ENCODE results near the gene B4GALT3. TPM values are rescaled to one million over a fixed set of nuclear protein-coding genes. Genes with fewer than 3 reads are reported as not detected.

The B4GALT3 gene
- total and polyA plus RNA-seq, 9 of the 15 experiments (the other 6 are each of a cell fraction or from before 2014, with no cell fraction given) = 31.2 to 103 (median 46.1) TPM

GRCh38 chr1:161201836-161202712, 24.8 kb upstream of the B4GALT3 start, which contains the start of gene NDUFS2 (continued):
- peak; percentile 94 for TF ChIP-seq POLR2G (IDR thresholded peaks at IDR 0.05; ENCODE audit: low read depth, low read length)
- no peak for TF ChIP-seq PRDM10 (IDR thresholded peaks at IDR 0.05; ENCODE audit: partially characterized antibody)
- no peak for TF ChIP-seq MCM3 (IDR thresholded peaks at IDR 0.05)
- peak; percentile 89 for TF ChIP-seq ETV1 (tag; conservative IDR thresholded peaks at IDR 0.05; ENCODE audit: low read depth)
- no peak for TF ChIP-seq ZNF696 (CRISPR knock-in tag; conservative IDR thresholded peaks at IDR 0.05)
- peak; percentile 90; the same call in 1 of the 2 replicates for TF ChIP-seq TFAP4 (CRISPR knock-in tag; IDR thresholded peaks at IDR 0.05; ENCODE audit: borderline replicate concordance)
- TF ChIP-seq TBP (optimal IDR thresholded peaks at IDR 0.05; ENCODE audit: low read depth, low read length) = peak; percentile 92
- TF ChIP-seq NCOR1 (IDR thresholded peaks at IDR 0.05) = no peak
- no peak for TF ChIP-seq THAP12 (CRISPR knock-in tag; IDR thresholded peaks at IDR 0.05)
- TF ChIP-seq NKRF (IDR thresholded peaks at IDR 0.05; ENCODE audit: borderline replicate concordance) = peak; percentile 59; the same call in 1 of the 2 replicates
- no peak for TF ChIP-seq ARHGAP35 (IDR thresholded peaks at IDR 0.05; ENCODE audit: partially characterized antibody)
- TF ChIP-seq VEZF1 (CRISPR knock-in tag; IDR thresholded peaks at IDR 0.05) = peak; percentile 57
- TF ChIP-seq SMARCA4 (IDR thresholded peaks at IDR 0.05) = no peak
- peak; percentile 66; the same call in 1 of the 2 replicates for TF ChIP-seq KAT7 (CRISPR knock-in tag; IDR thresholded peaks at IDR 0.05; ENCODE audit: borderline replicate concordance)

Data from K562 (cell line).